Ectodermal cell (in vitro differentiated cells): ENCODE measurements around the gene CDX1.

Experiments
- H3K27ac ChIP-seq: 2 replicates; pipeline ENCODE4 v1.7.0; 2013; ENCODE audit warnings: mild to moderate bottlenecking, low read depth, low read length; ENCODE audit not compliant: insufficient read depth, poor library complexity, severe bottlenecking
- H3K27me3 ChIP-seq: 2 replicates; pipeline ENCODE4 v1.7.0; 2013; ENCODE audit warnings: mild to moderate bottlenecking, low read length; ENCODE audit not compliant: insufficient read depth, control insufficient read depth, poor library complexity, severe bottlenecking
- H3K36me3 ChIP-seq: one replicate; pipeline ENCODE4 v1.7.0; 2013; ENCODE audit warnings: low read length; ENCODE audit not compliant: control insufficient read depth, insufficient read depth
- H3K4me1 ChIP-seq: one replicate; pipeline ENCODE4 v1.7.0; 2013; ENCODE audit warnings: low read length; ENCODE audit not compliant: control insufficient read depth, insufficient read depth
- H3K4me3 ChIP-seq: 2 replicates; pipeline ENCODE4 v1.7.0; 2013; ENCODE audit warnings: low read depth, low read length, control low read depth; ENCODE audit not compliant: insufficient read depth
- H3K9me3 ChIP-seq: 2 replicates; pipeline ENCODE4 v1.7.0; 2013; ENCODE audit warnings: mild to moderate bottlenecking, low read length, moderate library complexity; ENCODE audit not compliant: control insufficient read depth
- WGBS, 2 experiments: methylation state at CpG; one replicate each; pipeline ENCODE4 v1.1.7; 2013; ENCODE audit warnings: missing lambda C conversion rate in 2 of 2; 5-methylcytosine and 5-hydroxymethylcytosine counted together

CDX1 gene

GRCh38 chr5:150203832-150204589 is 37.4 kb downstream of the CDX1 start:
- H3K27me3 ChIP-seq = no peaks in the 10 kb centered on the region
- WGBS, 2 experiments = 89 to 91% methylated on average over 12 of the region's 12 CpGs
- no peaks in the 10 kb centered on the region for H3K36me3 ChIP-seq
- H3K4me1 ChIP-seq = peaks cover 8% of the 10 kb centered on the region
- H3K4me3 ChIP-seq = no peak overlapping the region
- H3K27ac ChIP-seq = no peak overlapping the region
- H3K9me3 ChIP-seq = no peaks in the 10 kb centered on the region

DNA sequence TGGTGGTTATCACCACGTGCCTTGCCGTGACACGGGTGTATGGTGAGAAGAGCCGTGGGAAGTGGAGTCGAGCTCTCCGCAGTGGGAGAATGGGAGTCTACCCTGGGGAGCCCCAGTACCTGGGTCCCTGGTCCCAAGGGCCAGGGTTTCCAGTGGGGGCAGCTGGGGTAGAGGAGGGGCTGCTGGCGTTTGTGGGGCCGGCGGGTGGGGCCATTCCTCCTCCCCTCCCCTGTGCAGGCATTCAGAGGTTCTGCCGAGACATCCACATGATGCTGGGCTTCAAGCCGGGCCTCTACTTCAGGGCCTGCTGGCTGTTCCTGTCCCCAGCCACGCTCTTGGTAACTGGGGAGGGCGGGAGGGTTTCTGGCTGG is 38.0 kb downstream of the CDX1 start:
- Histone ChIP-seq H3K27me3 (no peaks in the 10 kb centered on the region), H3K9me3 (no peaks in the 10 kb centered on the region), H3K4me3 (no peak overlapping the region), H3K4me1 (peaks cover 14% of the 10 kb centered on the region), H3K36me3 (no peaks in the 10 kb centered on the region), H3K27ac (no peak overlapping the region)
- 92 to 95% methylated on average over 13 of the region's 13 CpGs for WGBS, 2 experiments

GRCh38 chr5:150206098-150206778 is 39.7 kb downstream of the CDX1 start:
- Histone ChIP-seq H3K27ac (no peak overlapping the region), H3K4me3 (no peak overlapping the region), H3K4me1 (peaks cover 18% of the 10 kb centered on the region), H3K9me3 (no peaks in the 10 kb centered on the region), H3K27me3 (no peaks in the 10 kb centered on the region), H3K36me3 (no peaks in the 10 kb centered on the region)
- 89 to 90% methylated on average over 6 of the region's 6 CpGs for WGBS, 2 experiments

GRCh38 chr5:150206779-150207115 is 40.2 kb downstream of the CDX1 start:
- H3K9me3 ChIP-seq = no peaks in the 10 kb centered on the region
- 89 to 91% methylated on average over 6 of the region's 6 CpGs for WGBS, 2 experiments
- peaks cover 22% of the 10 kb centered on the region for H3K4me1 ChIP-seq
- no peaks in the 10 kb centered on the region for H3K27me3 ChIP-seq
- no peak overlapping the region for H3K4me3 ChIP-seq
- no peak overlapping the region for H3K27ac ChIP-seq
- H3K36me3 ChIP-seq = no peaks in the 10 kb centered on the region

GRCh38 chr5:150208187-150209098 is 41.9 kb downstream of the CDX1 start:
- no peaks in the 10 kb centered on the region for H3K9me3 ChIP-seq
- 69 to 70% methylated on average over 19 of the region's 19 CpGs for WGBS, 2 experiments
- H3K4me3 ChIP-seq = no peak overlapping the region
- H3K27ac ChIP-seq = no peak overlapping the region
- no peaks in the 10 kb centered on the region for H3K27me3 ChIP-seq
- H3K36me3 ChIP-seq = no peaks in the 10 kb centered on the region
- peaks cover 22% of the 10 kb centered on the region for H3K4me1 ChIP-seq

GRCh38 chr5:150209099-150209635 is 42.6 kb downstream of the CDX1 start:
- no peak overlapping the region for H3K27ac ChIP-seq
- peaks cover 22% of the 10 kb centered on the region for H3K4me1 ChIP-seq
- WGBS, 2 experiments = 90 to 91% methylated on average over 21 of the region's 21 CpGs
- H3K4me3 ChIP-seq = no peak overlapping the region
- H3K27me3 ChIP-seq = no peaks in the 10 kb centered on the region
- H3K9me3 ChIP-seq = no peaks in the 10 kb centered on the region
- H3K36me3 ChIP-seq = no peaks in the 10 kb centered on the region

GRCh38 chr5:150210644-150211043 is 44.1 kb downstream of the CDX1 start:
- no peak overlapping the region for H3K27ac ChIP-seq
- 73 to 74% methylated on average over 6 of the region's 6 CpGs for WGBS, 2 experiments

DNA sequence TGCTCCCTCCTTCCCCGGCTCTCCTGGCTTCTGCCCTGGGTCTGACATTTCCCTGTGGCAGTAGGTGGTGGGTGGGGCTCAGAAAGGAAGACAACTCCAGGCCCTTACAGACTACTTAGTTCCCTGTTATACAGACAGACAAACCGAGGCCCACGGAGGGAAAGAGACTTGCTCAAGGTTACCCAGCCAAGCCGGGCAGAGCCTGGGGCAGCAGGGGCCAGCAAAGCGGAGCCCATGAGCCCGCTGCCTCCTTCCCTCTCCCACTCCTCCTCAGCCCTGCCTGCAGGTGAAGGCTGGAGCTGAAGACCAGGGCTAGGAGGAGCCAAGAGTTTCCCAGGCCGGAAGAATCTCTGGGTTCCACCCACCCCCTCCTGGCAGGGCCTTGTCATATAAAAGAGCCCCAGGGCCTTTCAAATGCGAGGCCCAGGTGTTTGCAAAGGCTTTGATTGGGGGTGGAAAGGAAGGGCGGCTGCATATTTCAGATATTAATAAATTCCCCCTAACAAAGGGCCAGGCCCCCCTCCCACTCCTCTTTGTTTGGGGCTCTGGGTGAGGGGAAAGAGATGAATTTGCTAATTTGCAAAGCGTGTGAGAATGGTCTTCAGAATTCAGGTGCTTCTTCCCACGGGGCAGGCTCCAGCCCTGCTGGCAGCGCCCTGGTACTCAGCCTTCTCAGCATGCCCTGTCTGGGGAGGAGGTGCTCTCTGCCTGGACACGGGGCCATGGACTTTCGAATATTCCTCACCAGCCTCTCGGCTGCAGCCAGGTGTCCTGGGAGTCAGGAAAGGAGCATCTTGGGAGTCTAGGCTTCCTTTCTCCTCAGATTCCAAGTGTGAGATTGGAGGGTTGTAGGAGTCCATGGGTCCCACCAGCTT is 44.8 kb downstream of the CDX1 start:
- no peak overlapping the region for H3K4me3 ChIP-seq
- no peak overlapping the region for H3K27ac ChIP-seq
- H3K27me3 ChIP-seq = no peaks in the 10 kb centered on the region
- H3K36me3 ChIP-seq = no peaks in the 10 kb centered on the region
- WGBS, 2 experiments = 53 to 60% methylated on average over 13 of the region's 15 CpGs
- peaks cover 22% of the 10 kb centered on the region for H3K4me1 ChIP-seq
- no peaks in the 10 kb centered on the region for H3K9me3 ChIP-seq

More at GRCh38 chr5:150210644-150211043, 44.1 kb downstream of the CDX1 start:
- no peaks in the 10 kb centered on the region for H3K9me3 ChIP-seq
- H3K4me3 ChIP-seq = no peak overlapping the region
- no peaks in the 10 kb centered on the region for H3K36me3 ChIP-seq
- no peaks in the 10 kb centered on the region for H3K27me3 ChIP-seq
- peaks cover 22% of the 10 kb centered on the region for H3K4me1 ChIP-seq

DNA sequence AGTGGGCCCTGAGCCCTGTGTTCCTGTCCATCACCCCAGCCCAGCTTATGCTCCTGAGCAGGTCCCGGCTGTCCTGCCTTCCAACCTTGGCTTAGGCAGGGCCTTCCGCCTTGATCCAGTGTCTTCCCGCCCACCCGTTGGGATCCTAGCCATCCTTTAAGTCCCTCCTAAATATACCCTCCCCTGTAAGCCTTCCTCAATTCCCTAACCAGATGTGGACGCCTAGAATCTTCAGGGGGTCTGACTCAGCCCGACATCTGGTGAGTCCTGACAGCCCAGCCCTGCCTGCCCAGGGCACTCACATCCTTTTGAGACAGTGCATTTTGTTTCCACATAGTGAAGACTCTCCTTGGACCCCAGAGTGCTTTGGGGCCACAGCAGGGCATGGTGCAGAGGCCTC is 47.0 kb downstream of the CDX1 start:
- WGBS, 2 experiments = 74 to 76% methylated on average over 6 of the region's 6 CpGs
- Histone ChIP-seq H3K27ac (no peak overlapping the region), H3K9me3 (no peaks in the 10 kb centered on the region), H3K4me3 (no peak overlapping the region), H3K4me1 (peaks cover 19% of the 10 kb centered on the region), H3K27me3 (no peaks in the 10 kb centered on the region), H3K36me3 (no peaks in the 10 kb centered on the region)
